ENCODE data around the gene STPG4. TPM values are rescaled to one million over a fixed set of nuclear protein-coding genes. Genes with fewer than 3 reads are reported as not detected.
A peak's percentile ranks its signal among the peaks of the same experiment; 100 is the strongest.
"Not testable (repeated sequence)": the region's sequence is repeated elsewhere in the genome, so short reads cannot be mapped to it uniquely, and the experiment has no call there.

The STPG4 gene, protein sequence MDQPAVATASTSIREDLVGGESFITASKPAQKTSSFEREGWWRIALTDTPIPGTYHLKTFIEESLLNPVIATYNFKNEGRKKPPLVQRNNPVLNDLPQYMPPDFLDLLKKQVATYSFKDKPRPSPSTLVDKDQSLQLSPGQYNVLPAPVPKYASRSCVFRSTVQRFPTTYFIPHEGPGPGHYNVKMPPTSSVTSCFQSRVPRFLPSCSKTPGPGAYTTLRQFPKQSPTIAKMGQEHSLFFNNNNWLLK
- total RNA-seq = not detected in 2 replicates

- no peak for DNase-seq (ENCODE audit: extremely low read depth, low read depth, low spot score)
These were observed at the start of gene STPG4 for GRCh38 chr2:47155091-47155876. STPG4 (minus strand) TSS chr2:47155308; CDS start chr2:47155251, 57 bp downstream.

- no peak for DNase-seq (ENCODE audit: extremely low read depth, low read depth, low spot score)
These were observed 49.6 kb upstream of the STPG4 start for GRCh38 chr2:47204691-47205090.

DNA sequence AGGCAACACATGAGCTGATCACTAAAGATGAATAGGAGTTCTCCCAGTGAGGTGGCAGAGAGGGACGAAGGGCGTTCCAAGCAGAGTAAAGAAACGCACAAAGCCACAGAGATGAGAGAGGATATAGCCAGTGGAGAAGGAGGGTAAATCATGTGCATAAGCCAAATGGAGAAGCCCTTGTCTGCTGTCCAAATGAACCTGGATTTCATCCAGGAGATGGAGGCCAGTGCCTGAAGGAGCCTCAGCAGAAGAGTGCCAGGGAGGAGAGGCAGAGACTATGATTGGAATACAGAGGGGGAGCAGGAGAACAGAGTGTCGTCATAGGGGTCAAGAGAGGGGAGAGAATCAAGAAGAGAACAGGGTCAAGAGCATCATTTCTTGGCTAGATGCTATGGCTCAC is 48.9 kb upstream of the STPG4 start:
- DNase-seq (ENCODE audit: extremely low read depth, low read depth, low spot score) = no peak

DNA sequence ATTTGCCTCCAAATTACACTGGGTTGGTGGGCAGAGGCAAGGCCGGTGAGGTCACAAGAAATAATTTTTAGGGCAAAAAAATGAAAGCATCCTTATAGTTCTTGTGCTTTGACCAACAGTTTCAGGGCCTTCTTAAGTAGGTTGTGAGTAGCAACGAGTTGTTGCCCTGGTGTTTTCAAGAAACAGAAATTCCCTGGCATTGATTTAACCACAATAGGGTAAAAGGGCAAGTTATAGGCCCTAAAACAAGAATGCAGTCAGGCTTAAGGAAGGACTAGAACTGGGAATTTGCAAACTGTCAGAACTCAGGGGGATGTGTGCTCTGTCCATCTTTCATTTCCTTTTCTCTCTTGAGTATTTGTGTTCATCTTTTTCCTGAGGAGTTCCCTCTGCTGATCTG is 46.1 kb upstream of the STPG4 start:
- no peak for DNase-seq (ENCODE audit: extremely low read depth, low read depth, low spot score)

- DNase-seq (ENCODE audit: extremely low read depth, low read depth, low spot score) = no peak
These were observed 43.9 kb upstream of the STPG4 start for GRCh38 chr2:47198985-47199451.

- DNase-seq (ENCODE audit: extremely low read depth, low read depth, low spot score) = no peak
These were observed 41.4 kb upstream of the STPG4 start for GRCh38 chr2:47196499-47196898.

- DNase-seq (ENCODE audit: extremely low read depth, low read depth, low spot score) = no peak
These were observed 40.9 kb upstream of the STPG4 start for GRCh38 chr2:47196046-47196445.

GRCh38 chr2:47195148-47195547 is 40.0 kb upstream of the STPG4 start:
- DNase-seq (ENCODE audit: extremely low read depth, low read depth, low spot score) = no peak

GRCh38 chr2:47194410-47194809 is 39.3 kb upstream of the STPG4 start:
- DNase-seq (ENCODE audit: extremely low read depth, low read depth, low spot score) = no peak

GRCh38 chr2:47193607-47194006 is 38.5 kb upstream of the STPG4 start:
- no peak for DNase-seq (ENCODE audit: extremely low read depth, low read depth, low spot score)

- no peak for DNase-seq (ENCODE audit: extremely low read depth, low read depth, low spot score)
These were observed 35.2 kb upstream of the STPG4 start for GRCh38 chr2:47190188-47190881.

DNA sequence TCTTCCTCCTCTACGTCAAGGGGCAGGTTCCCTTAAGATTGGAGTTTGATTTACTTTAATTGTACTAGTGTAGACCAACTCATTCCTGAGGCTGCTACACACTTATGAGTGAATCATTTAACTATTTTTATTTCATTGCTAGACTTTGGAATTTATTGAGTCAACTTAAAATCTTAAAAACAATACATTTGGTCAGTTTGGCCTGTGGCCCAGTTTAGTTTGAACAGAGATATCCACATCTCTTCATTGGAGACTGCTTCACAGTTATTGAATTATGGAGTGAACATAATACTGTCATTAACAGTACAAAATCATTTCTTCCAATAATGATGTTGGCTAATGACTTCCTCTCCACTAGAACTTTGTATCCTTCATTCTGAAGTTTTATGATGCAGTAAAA is 34.5 kb upstream of the STPG4 start:
- DNase-seq (ENCODE audit: extremely low read depth, low read depth, low spot score) = peak; percentile 58

DNA sequence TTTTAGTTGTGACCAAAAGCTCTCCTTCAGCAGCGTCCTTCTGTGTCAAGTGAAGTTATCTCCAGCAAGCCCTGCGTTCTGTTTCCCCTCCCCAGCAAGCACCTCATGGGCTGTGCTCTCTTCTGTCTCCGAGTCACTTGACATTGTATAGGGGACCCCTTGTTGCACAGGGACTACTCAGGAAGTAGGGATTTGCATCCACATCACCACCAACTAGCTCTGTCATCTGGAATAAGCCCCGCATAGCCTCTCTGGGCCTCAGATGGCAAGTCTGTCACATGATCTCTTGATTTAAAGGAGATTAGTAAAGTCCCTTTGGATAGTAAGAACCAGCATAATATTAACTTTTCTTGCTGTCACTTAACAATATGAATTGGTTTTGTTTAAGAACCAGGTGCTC is 32.0 kb upstream of the STPG4 start:
- DNase-seq (ENCODE audit: extremely low read depth, low read depth, low spot score) = no peak

GRCh38 chr2:47186351-47186750 is 31.2 kb upstream of the STPG4 start:
- DNase-seq (ENCODE audit: extremely low read depth, low read depth, low spot score) = no peak

DNA sequence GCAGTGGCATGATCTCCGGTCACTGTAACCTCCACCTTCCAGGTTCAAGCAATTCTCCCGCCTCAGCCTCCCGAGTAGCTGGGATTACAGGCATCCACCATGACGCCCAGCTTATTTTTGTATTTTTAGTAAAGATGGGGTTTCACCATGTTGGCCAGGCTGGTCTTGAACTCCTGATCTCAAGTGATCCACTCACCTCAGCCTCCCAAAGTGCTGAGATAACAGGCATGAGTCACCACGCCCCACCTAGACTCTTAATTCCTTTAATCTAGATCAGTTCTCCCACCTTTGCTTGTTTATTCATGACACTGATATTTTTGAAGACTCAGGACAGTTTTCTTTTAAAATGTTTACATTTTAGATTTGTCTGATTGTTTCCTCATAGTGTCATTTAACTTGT is 30.0 kb upstream of the STPG4 start:
- DNase-seq (ENCODE audit: extremely low read depth, low read depth, low spot score) = not testable (repeated sequence)

- DNase-seq (ENCODE audit: extremely low read depth, low read depth, low spot score) = no peak
These were observed 26.1 kb upstream of the STPG4 start for GRCh38 chr2:47181176-47181575.

DNA sequence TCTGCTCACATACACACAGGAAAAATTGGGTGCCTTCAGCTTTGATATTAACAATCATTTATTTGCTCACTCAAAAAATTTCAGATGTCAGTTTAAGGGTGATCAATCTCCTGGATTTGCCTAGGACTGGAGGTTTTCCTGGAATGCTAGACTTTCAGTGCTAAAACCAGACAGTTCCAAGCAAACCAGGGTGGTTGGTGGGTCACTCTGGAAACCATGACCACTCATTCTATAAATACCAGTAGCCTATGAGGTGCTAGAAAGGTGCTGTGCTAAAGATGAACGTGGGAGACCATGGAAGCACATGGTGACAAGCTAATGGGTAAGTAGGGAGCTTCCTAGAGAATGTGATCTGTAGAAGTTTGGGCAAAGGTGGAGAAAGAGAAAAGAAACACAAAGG is 25.4 kb upstream of the STPG4 start:
- no peak for DNase-seq (ENCODE audit: extremely low read depth, low read depth, low spot score)

- DNase-seq (ENCODE audit: extremely low read depth, low read depth, low spot score) = no peak
These were observed 24.3 kb upstream of the STPG4 start for GRCh38 chr2:47179388-47179787.

GRCh38 chr2:47178341-47178740 is 23.2 kb upstream of the STPG4 start:
- no peak for DNase-seq (ENCODE audit: extremely low read depth, low read depth, low spot score)

- no peak for DNase-seq (ENCODE audit: extremely low read depth, low read depth, low spot score)
These were observed 22.0 kb upstream of the STPG4 start for GRCh38 chr2:47177043-47177565.

DNA sequence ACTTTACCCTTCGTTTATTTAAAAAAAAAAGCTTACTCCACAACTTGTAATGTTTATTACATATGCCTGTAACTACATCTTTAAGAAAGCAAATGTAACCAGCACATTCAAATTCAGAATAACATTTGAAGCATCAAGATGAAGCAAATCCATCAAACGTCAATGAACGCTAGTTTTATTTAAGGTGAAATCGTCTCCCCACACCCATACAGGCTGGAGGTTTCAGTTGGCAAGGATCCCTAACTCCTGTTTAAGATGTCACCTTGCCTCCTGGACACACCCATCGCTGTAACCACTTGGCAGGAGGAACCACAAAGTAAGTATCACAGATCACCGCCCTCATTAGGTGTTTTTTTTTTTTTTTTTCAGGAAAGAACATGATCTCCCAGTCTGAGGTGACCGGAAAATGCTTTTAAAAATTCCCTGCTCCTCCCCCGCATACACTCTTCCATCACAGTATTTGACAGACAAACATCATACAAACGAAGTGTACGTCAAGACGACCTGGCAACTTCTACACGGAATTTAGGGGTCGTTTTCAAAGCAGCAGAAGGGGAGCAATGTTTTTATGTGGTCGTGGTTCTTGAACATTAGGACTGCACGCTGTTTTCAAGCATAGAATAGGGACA is 19.7 kb upstream of the STPG4 start:
- DNase-seq (ENCODE audit: extremely low read depth, low read depth, low spot score) = no peak
